ENCODE results near the gene SLC8A3.

Gene SLC8A3

GRCh38 chr14:70107309-70107708 is 81.4 kb downstream of the SLC8A3 start:
- Mint-ChIP-seq H3K27me3 (peaks cover 21% of the 10 kb centered on the region), H3K4me3 (no peak overlapping the region), H3K4me1 (no peaks in the 10 kb centered on the region), H3K9me3 (no peaks in the 10 kb centered on the region), H3K27ac (no peak overlapping the region), H3K36me3 (no peaks in the 10 kb centered on the region)

- no peaks in the 10 kb centered on the region for H3K9me3 Mint-ChIP-seq
- H3K4me1 Mint-ChIP-seq: no peaks in the 10 kb centered on the region
- H3K4me3 Mint-ChIP-seq: no peak overlapping the region
- H3K27ac Mint-ChIP-seq: no peak overlapping the region
- peaks cover 41% of the 10 kb centered on the region for H3K27me3 Mint-ChIP-seq
- H3K36me3 Mint-ChIP-seq: no peaks in the 10 kb centered on the region
Measured at GRCh38 chr14:70100071-70100470, 88.7 kb downstream of the SLC8A3 start.

GRCh38 chr14:70098250-70098809 is 90.4 kb downstream of the SLC8A3 start:
- Mint-ChIP-seq H3K4me3 (no peak overlapping the region), H3K9me3 (no peaks in the 10 kb centered on the region), H3K27me3 (peaks cover 36% of the 10 kb centered on the region), H3K4me1 (no peaks in the 10 kb centered on the region), H3K36me3 (no peaks in the 10 kb centered on the region), H3K27ac (no peak overlapping the region)

DNA sequence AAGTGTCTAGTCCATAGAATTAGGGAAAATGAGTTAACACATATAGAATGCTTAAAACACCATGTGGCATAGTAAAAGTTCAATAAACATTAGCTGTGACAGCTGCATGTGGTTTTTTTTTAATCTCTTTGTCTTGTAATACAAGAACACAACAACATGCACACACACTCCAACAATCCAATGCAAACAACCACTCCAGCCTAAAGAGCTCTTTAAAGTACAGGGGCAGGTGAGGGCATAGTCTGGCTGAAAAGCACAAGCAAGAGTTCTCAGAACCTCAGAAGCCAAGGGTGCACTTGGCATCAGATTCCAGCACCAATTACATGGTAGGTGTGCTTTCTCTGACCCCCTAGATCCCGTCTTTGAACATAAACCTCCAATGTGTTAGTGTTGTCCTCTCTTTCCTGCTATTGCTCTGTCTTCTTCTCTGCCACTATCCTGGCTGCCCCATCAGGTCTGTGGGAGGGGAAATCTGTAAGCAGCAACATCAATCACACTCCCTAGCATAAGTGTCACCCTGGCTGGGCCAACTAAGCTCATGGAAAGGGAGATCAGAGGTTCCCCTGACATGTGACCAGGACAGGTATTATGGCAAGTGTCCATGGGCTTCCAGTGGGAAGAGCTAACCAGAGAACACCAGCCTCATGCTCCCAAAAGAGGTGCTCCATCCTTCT is 91.0 kb downstream of the SLC8A3 start:
- Mint-ChIP-seq H3K36me3 (no peaks in the 10 kb centered on the region), H3K9me3 (no peaks in the 10 kb centered on the region), H3K27ac (no peak overlapping the region), H3K27me3 (peaks cover 36% of the 10 kb centered on the region), H3K4me3 (no peak overlapping the region), H3K4me1 (no peaks in the 10 kb centered on the region)

GRCh38 chr14:70096866-70097265 is 91.9 kb downstream of the SLC8A3 start:
- no peaks in the 10 kb centered on the region for H3K4me1 Mint-ChIP-seq
- H3K4me3 Mint-ChIP-seq: no peak overlapping the region
- H3K27me3 Mint-ChIP-seq: peaks cover 37% of the 10 kb centered on the region
- H3K27ac Mint-ChIP-seq: no peak overlapping the region
- H3K36me3 Mint-ChIP-seq: no peaks in the 10 kb centered on the region
- no peaks in the 10 kb centered on the region for H3K9me3 Mint-ChIP-seq

DNA sequence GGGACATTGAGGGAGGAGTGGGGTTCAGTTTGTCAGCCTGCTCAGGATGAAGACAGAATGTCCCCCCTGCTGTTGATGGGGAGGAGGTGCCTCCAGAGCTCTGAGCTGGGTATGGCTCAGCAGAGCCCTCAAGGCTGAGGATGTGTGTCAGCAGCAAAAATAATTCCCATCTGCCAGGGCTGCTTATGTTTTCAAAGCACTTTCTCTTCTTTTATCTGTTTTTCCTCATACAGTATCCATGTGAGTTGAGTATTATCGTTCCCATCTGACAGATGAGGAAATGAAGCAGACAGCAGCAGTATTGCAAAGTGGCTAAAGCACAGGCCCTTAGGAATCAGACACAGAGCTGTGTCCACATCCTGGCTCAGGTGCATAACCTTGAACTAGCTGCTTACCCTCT is 94.1 kb downstream of the SLC8A3 start:
- Mint-ChIP-seq H3K9me3 (no peaks in the 10 kb centered on the region), H3K4me3 (no peak overlapping the region), H3K27ac (no peak overlapping the region), H3K36me3 (no peaks in the 10 kb centered on the region), H3K4me1 (no peaks in the 10 kb centered on the region), H3K27me3 (peaks cover 33% of the 10 kb centered on the region)

DNA sequence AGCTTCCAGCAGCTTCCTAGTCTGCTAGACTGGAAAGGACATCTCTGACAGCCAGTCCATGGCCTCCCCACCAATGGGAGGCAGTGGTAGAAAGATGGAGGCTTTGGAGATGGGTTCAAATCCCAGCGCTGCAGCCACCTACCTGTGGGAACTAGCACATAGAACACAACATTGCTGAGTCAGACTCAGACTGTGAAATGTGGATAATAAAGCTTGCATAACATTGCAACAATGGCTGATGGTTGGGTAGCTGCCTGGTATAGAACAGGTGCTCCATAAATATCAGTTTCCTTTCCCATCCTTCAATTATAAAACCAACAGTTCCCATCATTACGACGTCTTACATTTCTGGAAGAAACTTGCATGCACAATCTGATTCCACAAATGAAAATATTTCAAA is 94.6 kb downstream of the SLC8A3 start:
- Mint-ChIP-seq H3K27ac (no peak overlapping the region), H3K4me1 (no peaks in the 10 kb centered on the region), H3K27me3 (peaks cover 33% of the 10 kb centered on the region), H3K4me3 (no peak overlapping the region), H3K9me3 (no peaks in the 10 kb centered on the region), H3K36me3 (no peaks in the 10 kb centered on the region)

DNA sequence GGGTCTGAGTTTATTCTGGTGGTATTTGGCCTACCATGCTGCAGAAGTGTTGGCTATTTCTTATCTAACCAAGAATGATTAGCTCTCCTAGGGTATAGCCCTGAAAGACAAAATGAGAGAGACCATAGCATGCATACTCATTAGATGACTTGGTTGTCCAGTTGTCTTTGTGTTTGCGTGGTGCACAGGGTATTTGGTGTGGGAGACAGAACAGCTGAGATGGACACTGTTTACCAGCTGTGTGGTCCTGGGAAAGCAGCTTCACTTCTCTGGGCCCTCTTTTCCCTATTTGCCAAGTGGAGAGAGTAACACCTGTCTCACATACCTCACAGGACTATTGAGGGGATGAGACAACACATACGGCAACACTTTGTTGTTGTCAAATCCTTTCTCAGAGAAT is 95.6 kb downstream of the SLC8A3 start:
- H3K4me1 Mint-ChIP-seq: no peaks in the 10 kb centered on the region
- H3K36me3 Mint-ChIP-seq: no peaks in the 10 kb centered on the region
- H3K27ac Mint-ChIP-seq: no peak overlapping the region
- H3K4me3 Mint-ChIP-seq: no peak overlapping the region
- no peaks in the 10 kb centered on the region for H3K9me3 Mint-ChIP-seq
- peaks cover 28% of the 10 kb centered on the region for H3K27me3 Mint-ChIP-seq

DNA sequence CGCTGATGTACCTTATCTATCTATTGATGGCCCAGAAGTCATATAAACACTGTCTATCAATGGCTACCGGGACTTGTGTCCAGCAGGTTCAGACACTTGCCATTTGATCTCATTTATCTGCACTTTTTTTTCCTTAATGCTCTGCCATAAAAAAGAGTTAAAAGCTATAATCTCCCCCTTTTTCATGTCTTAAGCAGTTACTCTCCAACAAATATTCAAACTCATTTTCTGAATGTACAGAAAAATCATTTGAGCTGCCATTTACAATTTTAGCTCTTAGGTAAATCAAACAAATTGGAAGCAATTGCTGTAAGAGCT is 101.4 kb downstream of the SLC8A3 start:
- H3K4me3 Mint-ChIP-seq: no peak overlapping the region
- no peaks in the 10 kb centered on the region for H3K4me1 Mint-ChIP-seq
- H3K27ac Mint-ChIP-seq: no peak overlapping the region
- H3K27me3 Mint-ChIP-seq: peaks cover 21% of the 10 kb centered on the region
- no peaks in the 10 kb centered on the region for H3K36me3 Mint-ChIP-seq
- H3K9me3 Mint-ChIP-seq: no peaks in the 10 kb centered on the region

- no peaks in the 10 kb centered on the region for H3K4me1 Mint-ChIP-seq
- peaks cover 17% of the 10 kb centered on the region for H3K27me3 Mint-ChIP-seq
- no peak overlapping the region for H3K4me3 Mint-ChIP-seq
- H3K27ac Mint-ChIP-seq: no peak overlapping the region
- no peaks in the 10 kb centered on the region for H3K36me3 Mint-ChIP-seq
- H3K9me3 Mint-ChIP-seq: no peaks in the 10 kb centered on the region
Measured at GRCh38 chr14:70086685-70087379, 101.9 kb downstream of the SLC8A3 start.

GRCh38 chr14:70084226-70084625 is 104.5 kb downstream of the SLC8A3 start:
- Mint-ChIP-seq H3K4me1 (no peaks in the 10 kb centered on the region), H3K4me3 (no peak overlapping the region), H3K9me3 (no peaks in the 10 kb centered on the region), H3K27ac (no peak overlapping the region), H3K36me3 (no peaks in the 10 kb centered on the region), H3K27me3 (peaks cover 13% of the 10 kb centered on the region)

DNA sequence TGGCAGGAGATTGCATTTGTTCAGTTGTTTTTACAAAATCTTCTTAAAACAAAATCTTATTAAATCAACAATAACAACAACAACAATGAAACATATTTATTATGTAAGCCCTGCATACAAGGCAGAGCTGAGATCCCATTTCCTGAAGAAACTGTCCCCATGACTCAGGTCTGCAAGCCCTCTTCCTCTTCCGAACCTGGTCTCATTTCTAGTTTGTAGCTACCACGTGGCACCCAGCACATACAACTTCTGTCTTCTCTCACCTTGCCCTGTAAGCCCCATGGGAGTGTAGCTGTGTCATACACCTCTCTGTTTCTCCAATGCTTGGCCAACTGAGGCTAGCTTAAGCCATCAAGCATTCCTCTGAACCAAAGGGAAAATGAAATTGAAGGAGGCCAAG is 106.4 kb downstream of the SLC8A3 start:
- H3K9me3 Mint-ChIP-seq: no peaks in the 10 kb centered on the region
- no peaks in the 10 kb centered on the region for H3K4me1 Mint-ChIP-seq
- no peak overlapping the region for H3K27ac Mint-ChIP-seq
- H3K36me3 Mint-ChIP-seq: no peaks in the 10 kb centered on the region
- no peak overlapping the region for H3K4me3 Mint-ChIP-seq
- peaks cover 16% of the 10 kb centered on the region for H3K27me3 Mint-ChIP-seq

GRCh38 chr14:70080076-70080475 is 108.7 kb downstream of the SLC8A3 start:
- Mint-ChIP-seq H3K4me3 (no peak overlapping the region), H3K36me3 (no peaks in the 10 kb centered on the region), H3K4me1 (no peaks in the 10 kb centered on the region), H3K27me3 (peaks cover 21% of the 10 kb centered on the region), H3K9me3 (no peaks in the 10 kb centered on the region), H3K27ac (no peak overlapping the region)

DNA sequence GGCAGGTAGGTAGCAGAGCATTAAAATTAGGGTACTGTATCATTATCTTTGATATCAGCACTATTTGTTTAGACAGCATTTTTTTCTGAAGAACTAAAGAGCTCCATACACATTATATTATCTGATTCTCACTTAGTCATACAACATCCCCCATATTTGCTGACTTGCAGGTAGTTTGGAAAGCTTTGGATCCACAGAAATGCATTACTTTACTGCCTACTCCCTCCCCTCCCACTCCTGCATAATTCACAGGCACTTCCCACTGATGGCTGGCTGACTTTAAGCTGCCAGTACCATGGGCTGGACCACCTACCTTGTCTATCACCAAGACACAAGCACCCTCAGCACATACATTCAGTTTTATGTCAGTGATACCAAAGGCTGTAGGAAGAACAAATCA is 110.4 kb downstream of the SLC8A3 start:
- no peak overlapping the region for H3K27ac Mint-ChIP-seq
- no peaks in the 10 kb centered on the region for H3K4me1 Mint-ChIP-seq
- peaks cover 16% of the 10 kb centered on the region for H3K27me3 Mint-ChIP-seq
- no peaks in the 10 kb centered on the region for H3K36me3 Mint-ChIP-seq
- H3K9me3 Mint-ChIP-seq: no peaks in the 10 kb centered on the region
- H3K4me3 Mint-ChIP-seq: no peak overlapping the region

- H3K4me1 Mint-ChIP-seq: no peaks in the 10 kb centered on the region
- H3K9me3 Mint-ChIP-seq: no peaks in the 10 kb centered on the region
- peaks cover 17% of the 10 kb centered on the region for H3K27me3 Mint-ChIP-seq
Measured at GRCh38 chr14:70077720-70078119, 111.0 kb downstream of the SLC8A3 start.

DNA sequence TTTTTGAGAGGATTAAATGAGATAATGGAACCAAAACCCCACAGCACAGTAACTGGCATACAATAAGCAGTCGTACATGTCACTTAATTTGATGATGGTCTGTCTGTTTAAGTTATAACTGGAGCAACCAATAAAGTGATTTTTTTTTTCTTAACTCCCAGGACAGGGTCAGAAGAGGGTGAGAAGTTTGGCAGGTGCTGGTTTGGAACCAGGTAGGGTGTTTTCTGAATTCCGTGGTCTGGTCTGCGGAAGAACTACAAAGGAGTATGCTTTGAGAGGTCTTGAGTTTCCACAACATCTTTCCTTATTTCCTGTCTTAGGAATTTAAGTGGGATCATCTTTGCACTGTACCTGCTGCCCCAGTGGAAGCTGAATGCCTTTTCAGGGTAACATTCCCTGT is 111.7 kb downstream of the SLC8A3 start:
- H3K4me3 Mint-ChIP-seq: no peak overlapping the region
- no peak overlapping the region for H3K27ac Mint-ChIP-seq
- no peaks in the 10 kb centered on the region for H3K36me3 Mint-ChIP-seq
- H3K27me3 Mint-ChIP-seq: peaks cover 14% of the 10 kb centered on the region
- no peaks in the 10 kb centered on the region for H3K4me1 Mint-ChIP-seq
- H3K9me3 Mint-ChIP-seq: no peaks in the 10 kb centered on the region

More at GRCh38 chr14:70077720-70078119, 111.0 kb downstream of the SLC8A3 start:
- H3K36me3 Mint-ChIP-seq: no peaks in the 10 kb centered on the region
- H3K27ac Mint-ChIP-seq: no peak overlapping the region
- H3K4me3 Mint-ChIP-seq: no peak overlapping the region

Measured in activated naive CD4-positive, alpha-beta T cell treated with anti-CD3 and anti-CD28 coated beads, Interleukin-2, amount 50 U/mL, for 24 hours (primary cell).